ENCODE data around the gene SRSF8.

DNA sequence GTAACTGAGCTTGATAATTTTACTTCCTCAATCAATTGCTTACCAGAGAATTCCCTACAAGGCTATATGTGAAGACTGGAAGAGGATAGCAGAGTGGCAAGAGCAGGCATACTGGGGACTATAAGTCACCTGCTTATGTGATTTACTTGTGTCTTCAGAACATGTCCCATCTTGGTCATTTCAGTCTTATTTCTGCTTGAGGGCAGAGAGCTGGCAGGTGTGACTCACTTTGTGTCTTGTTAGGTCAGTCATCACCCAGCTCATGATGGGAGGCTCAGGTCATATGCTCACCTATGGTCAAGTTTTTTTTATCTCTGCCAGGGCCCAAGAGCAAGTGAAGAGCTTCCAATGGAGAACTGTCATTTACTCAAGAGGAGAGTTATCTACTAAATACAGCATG, 6.2 kb downstream of the SRSF8 start:
- TF ChIP-seq, protein P1, sequence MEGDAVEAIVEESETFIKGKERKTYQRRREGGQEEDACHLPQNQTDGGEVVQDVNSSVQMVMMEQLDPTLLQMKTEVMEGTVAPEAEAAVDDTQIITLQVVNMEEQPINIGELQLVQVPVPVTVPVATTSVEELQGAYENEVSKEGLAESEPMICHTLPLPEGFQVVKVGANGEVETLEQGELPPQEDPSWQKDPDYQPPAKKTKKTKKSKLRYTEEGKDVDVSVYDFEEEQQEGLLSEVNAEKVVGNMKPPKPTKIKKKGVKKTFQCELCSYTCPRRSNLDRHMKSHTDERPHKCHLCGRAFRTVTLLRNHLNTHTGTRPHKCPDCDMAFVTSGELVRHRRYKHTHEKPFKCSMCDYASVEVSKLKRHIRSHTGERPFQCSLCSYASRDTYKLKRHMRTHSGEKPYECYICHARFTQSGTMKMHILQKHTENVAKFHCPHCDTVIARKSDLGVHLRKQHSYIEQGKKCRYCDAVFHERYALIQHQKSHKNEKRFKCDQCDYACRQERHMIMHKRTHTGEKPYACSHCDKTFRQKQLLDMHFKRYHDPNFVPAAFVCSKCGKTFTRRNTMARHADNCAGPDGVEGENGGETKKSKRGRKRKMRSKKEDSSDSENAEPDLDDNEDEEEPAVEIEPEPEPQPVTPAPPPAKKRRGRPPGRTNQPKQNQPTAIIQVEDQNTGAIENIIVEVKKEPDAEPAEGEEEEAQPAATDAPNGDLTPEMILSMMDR (IDR thresholded peaks at IDR 0.05) = no peak
- no peak for TF ChIP-seq POLR2A (IDR thresholded peaks at IDR 0.05)
